Subcutaneous abdominal adipose tissue (tissue), 5 donors: ENCODE results near the gene KLF15.

Experiments used
- H3K27ac ChIP-seq: one replicate; pipeline ENCODE4 v1.7.0; 2013; ENCODE audit warnings: low read depth, mild to moderate bottlenecking, inconsistent platforms, low read length, moderate library complexity
- H3K27me3 ChIP-seq, 5 donors: one replicate each; pipeline ENCODE4 v1.7.0; 2013; ENCODE audit warnings: low read length in 5 of 5, inconsistent platforms in 1 of 5; ENCODE audit not compliant: control insufficient read depth in 5 of 5, insufficient read depth in 4 of 5
- H3K36me3 ChIP-seq, 5 donors: one replicate each; pipeline ENCODE4 v1.7.0; 2013; ENCODE audit warnings: low read length in 5 of 5; ENCODE audit not compliant: control insufficient read depth in 5 of 5, insufficient read depth in 5 of 5
- H3K4me1 ChIP-seq, 5 donors: one replicate each; pipeline ENCODE4 v1.7.0; 2013; ENCODE audit warnings: low read length in 5 of 5, mild to moderate bottlenecking in 3 of 5, moderate library complexity in 1 of 5; ENCODE audit not compliant: control insufficient read depth in 5 of 5, insufficient read depth in 5 of 5
- H3K4me3 ChIP-seq, 5 donors: one replicate each; pipeline ENCODE4 v1.7.0; 2013; ENCODE audit warnings: low read length in 5 of 5, low read depth in 1 of 5
- H3K9ac ChIP-seq, 5 donors: one replicate each; pipeline ENCODE4 v1.7.0; 2013; ENCODE audit warnings: low read length in 5 of 5, mild to moderate bottlenecking in 4 of 5, moderate library complexity in 3 of 5
- H3K9me3 ChIP-seq, 5 donors: one replicate each; pipeline ENCODE4 v1.7.0; 2013; ENCODE audit warnings: low read length in 5 of 5; ENCODE audit not compliant: control insufficient read depth in 5 of 5
- donor health status: healthy.
- donor health status: healthy.
- donor health status: healthy.
- donor health status: healthy.
- donor health status: healthy.

Gene KLF15

DNA sequence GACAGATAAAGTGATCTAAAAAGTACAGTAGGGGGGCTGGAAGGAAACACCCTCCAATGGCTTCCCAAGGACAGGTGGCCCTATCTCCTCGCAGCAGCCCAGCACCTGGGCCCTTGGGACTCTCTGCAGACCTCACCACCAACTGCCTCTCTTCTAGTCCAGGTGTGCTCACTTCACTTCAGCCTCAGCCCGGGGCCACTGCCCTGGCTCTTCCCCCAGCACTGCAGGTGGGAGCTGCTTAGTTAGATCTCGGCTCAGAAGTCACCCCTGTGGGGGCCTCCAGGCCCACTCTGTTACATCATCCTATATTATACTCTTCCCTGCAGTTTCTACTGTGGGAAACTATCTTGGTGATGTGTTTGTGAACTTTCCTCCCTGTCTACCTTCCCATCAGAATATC is 2.0 kb downstream of the KLF15 start:
- Histone ChIP-seq H3K4me1 (peaks cover 9 to 79% (median 71%) of the 10 kb centered on the region in 5 donors), H3K27ac (peak overlapping the region; percentile 93), H3K27me3 (peaks cover 0 to 2% (median 0%) of the 10 kb centered on the region in 5 donors), H3K9ac (peak overlapping the region in 4 of 5 donors; percentile 56 to 78 (median 71)), H3K9me3 (peaks cover 0 to 2% (median 0%) of the 10 kb centered on the region in 5 donors), H3K4me3 (peak overlapping the region; percentile 56 to 84 (median 74)), H3K36me3 (peaks cover 0 to 21% (median 13%) of the 10 kb centered on the region in 5 donors)

GRCh38 chr3:126354776-126355175 is 2.4 kb downstream of the KLF15 start:
- Histone ChIP-seq H3K27me3 (no peaks in the 10 kb centered on the region), H3K36me3 (peaks cover 0 to 21% (median 13%) of the 10 kb centered on the region in 5 donors), H3K27ac (peak overlapping the region; percentile 93), H3K4me1 (peaks cover 11 to 84% (median 76%) of the 10 kb centered on the region in 5 donors), H3K4me3 (peak overlapping the region in 1 of 5 donors; percentile 22), H3K9ac (peak overlapping the region in 3 of 5 donors; percentile 56 to 78 (median 73)), H3K9me3 (peaks cover 0 to 2% (median 0%) of the 10 kb centered on the region in 5 donors)

GRCh38 chr3:126353694-126354321 is 3.4 kb downstream of the KLF15 start:
- Histone ChIP-seq H3K27me3 (no peaks in the 10 kb centered on the region), H3K4me1 (peaks cover 11 to 92% (median 83%) of the 10 kb centered on the region in 5 donors), H3K9ac (peak overlapping the region in 4 of 5 donors; percentile 22 to 53 (median 40)), H3K36me3 (peaks cover 0 to 21% (median 13%) of the 10 kb centered on the region in 5 donors), H3K4me3 (peak overlapping the region in 1 of 5 donors; percentile 32), H3K9me3 (no peaks in the 10 kb centered on the region), H3K27ac (peak overlapping the region; percentile 93)

DNA sequence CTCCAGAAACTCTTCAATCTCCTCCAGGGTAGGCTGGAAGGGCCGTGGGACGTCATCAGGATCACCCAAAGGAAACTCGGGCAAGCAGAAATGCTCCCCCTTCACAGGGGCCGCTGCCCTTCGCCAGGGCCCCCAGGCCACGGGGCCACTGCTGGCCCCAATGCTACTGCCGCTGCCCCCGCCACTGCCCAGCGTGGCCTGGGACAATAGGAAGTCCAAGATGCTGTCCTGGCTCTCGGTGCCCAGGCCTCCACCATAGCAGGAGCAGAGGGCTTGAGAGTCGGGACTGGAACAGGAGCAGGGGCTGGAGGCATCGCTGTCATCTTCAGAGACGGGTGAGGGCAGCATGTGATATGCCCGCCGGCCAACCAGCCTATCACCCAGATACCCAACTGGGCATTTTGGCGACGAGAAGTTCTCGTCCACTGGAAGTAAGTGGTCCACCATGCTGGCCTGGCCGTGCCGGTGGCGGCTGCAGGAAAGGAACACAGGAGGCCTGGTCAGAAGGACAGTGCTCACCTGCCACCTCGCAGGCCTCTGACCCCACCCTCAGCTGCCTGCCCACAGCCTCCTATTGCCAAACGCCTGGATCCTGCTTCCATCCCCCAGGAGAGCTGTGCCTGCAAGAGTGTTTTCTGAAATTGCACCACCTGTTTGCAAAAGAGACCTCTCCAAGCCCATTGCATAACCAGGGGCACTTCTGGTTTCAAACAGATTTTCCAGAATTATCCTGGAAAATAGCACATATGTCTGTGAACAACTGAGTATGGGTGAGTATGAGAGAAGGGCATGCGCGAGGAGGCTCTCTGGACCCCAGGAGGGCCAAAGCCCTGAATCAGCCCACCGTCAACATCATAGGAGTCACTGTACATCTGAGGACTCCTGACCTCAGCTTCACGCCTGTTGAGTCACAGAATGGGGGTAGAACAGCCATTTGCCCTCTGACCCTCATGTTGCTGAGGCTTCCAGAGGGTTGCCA is 4.4 kb downstream of the KLF15 start:
- H3K27me3 ChIP-seq, result no peaks in the 10 kb centered on the region
- no peaks in the 10 kb centered on the region for H3K9me3 ChIP-seq
- peak overlapping the region; percentile 93 for H3K27ac ChIP-seq
- H3K4me3 ChIP-seq, result no peak overlapping the region
- peak overlapping the region in 1 of 5 donors; percentile 52 for H3K9ac ChIP-seq
- H3K4me1 ChIP-seq, result peaks cover 11 to 92% (median 81%) of the 10 kb centered on the region in 5 donors
- peaks cover 0 to 21% (median 13%) of the 10 kb centered on the region in 5 donors for H3K36me3 ChIP-seq

DNA sequence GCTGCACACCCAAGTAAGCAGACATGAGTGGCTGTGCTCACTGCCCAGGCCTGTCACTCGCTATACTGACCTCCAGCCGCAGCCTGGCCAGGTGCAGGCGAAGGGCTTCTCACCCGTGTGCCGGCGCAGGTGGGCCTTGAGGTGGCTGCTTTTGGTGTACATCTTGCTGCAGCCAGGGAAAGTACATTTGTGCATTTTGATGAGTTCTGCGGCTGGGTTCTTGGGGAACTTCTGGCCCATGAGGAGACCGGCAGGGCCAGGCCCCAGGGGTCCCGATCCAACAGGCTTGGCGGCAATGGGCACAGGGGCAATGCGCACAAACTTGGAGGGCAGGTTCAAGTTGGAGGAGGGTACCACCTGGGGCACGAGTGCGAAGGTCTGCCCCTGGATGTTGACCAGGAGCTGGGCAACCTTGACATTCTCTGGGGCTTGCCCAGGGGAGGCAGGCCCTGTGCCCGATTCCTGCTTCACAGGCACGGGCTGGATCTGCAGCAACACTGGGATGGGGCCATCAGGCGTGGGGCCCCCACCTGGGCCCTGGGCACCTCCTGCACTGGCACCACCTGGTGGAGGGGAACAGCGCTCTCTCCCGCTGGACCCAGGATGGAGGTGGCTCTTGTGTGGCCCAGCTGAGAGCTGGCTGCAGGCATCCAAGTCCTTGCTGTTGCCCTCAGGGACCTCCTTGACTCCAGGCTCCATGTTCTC is 5.3 kb downstream of the KLF15 start:
- Histone ChIP-seq H3K4me3 (no peak overlapping the region), H3K4me1 (peaks cover 11 to 96% (median 81%) of the 10 kb centered on the region in 5 donors), H3K27ac (peak overlapping the region; percentile 93), H3K9ac (peak overlapping the region in 1 of 5 donors; percentile 52), H3K27me3 (no peaks in the 10 kb centered on the region), H3K9me3 (no peaks in the 10 kb centered on the region), H3K36me3 (peaks cover 0 to 26% (median 15%) of the 10 kb centered on the region in 5 donors)

DNA sequence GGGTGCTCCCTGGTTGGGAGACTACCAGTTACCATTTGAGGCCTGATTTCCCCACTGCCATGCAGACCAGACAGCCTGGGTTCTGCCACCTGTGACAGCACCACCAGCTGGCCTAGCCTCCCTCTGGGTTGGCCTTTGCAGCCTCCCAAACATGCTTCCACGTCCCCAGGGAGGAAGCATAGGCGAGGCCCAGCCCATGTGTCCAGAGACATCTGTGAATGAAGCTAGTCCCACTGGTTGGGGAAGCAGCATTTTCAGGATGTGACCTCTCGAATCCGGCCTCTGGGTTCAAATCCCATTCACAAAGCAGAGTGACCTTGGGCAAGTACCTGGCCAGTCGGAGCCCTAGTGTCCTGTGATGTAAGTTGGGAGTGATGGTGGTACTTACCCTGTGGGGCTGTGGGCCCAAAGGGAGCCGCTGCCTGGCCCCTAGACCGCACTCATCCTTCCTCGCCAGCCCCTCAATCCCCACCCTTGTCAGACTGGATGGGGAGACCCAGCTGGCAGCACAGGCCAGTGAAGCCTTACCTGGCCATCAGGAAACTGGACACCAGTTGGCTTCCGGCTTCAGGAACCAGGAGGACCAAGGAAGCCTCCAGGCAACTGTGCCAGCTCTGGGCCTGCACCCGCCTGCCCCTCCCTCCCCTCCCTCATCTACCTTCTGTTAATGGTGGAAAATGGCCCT is 6.0 kb downstream of the KLF15 start:
- Histone ChIP-seq H3K4me1 (peaks cover 11 to 99% (median 82%) of the 10 kb centered on the region in 5 donors), H3K9me3 (no peaks in the 10 kb centered on the region), H3K36me3 (peaks cover 0 to 29% (median 18%) of the 10 kb centered on the region in 5 donors), H3K27ac (peak overlapping the region; percentile 93), H3K4me3 (no peak overlapping the region), H3K27me3 (no peaks in the 10 kb centered on the region), H3K9ac (peak overlapping the region in 1 of 5 donors; percentile 20)

- Histone ChIP-seq H3K4me3 (no peak overlapping the region), H3K27me3 (no peaks in the 10 kb centered on the region), H3K9me3 (no peaks in the 10 kb centered on the region), H3K9ac (peak overlapping the region in 1 of 5 donors; percentile 20), H3K4me1 (peaks cover 11 to 98% (median 80%) of the 10 kb centered on the region in 5 donors), H3K27ac (peak overlapping the region; percentile 93), H3K36me3 (peaks cover 0 to 34% (median 20%) of the 10 kb centered on the region in 5 donors)
These were observed 6.6 kb downstream of the KLF15 start for GRCh38 chr3:126350502-126351085.

DNA sequence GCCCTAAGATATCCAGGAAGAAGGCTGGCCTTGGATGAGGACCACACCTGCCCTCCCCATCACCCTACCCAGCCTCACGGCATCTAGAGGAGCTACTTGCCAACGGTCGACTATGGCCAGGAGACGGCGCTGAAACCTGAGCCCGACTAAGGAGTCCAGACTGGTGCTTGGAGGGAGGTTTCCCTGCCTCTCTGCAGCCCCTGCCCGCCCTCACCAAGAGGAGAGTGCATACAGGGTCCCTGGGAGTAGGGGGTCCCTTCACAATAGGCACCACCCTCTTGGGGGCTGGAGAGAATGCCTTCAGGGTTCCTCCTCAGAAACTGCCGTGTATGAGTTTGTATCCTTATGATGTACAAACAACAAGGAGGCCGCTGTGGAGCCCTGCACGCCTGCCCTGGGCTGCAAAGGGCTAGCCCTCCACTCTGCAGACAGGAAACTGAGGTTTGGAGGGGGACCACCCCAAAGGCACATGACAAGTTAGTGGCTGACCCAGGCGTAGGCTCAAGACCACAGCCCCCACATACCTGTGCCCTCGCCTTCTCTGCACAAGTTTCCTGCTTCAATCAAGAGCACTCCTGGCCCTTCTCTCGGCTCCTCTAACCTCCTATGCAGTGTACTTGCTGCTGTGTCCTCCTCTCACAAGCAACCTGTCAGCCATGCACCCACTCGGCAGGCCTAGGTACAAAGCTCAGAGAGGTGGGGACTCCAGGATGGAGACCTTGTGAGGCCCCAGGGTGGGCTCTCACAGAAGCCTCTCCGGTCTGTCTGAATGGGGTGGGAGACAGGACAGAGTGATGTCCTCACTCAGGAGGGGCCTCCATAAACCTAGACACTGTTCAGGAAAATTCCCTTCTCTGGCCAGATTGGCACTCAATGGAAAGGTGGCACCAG is 7.4 kb downstream of the KLF15 start:
- Histone ChIP-seq H3K9me3 (no peaks in the 10 kb centered on the region), H3K36me3 (peaks cover 0 to 34% (median 23%) of the 10 kb centered on the region in 5 donors), H3K9ac (peak overlapping the region in 1 of 5 donors; percentile 55), H3K27ac (peak overlapping the region; percentile 93), H3K4me3 (no peak overlapping the region), H3K27me3 (no peaks in the 10 kb centered on the region), H3K4me1 (peaks cover 8 to 92% (median 73%) of the 10 kb centered on the region in 5 donors)
